Measurements from ENCODE around the gene BACH2. TPM values are rescaled to one million over a fixed set of nuclear protein-coding genes. Genes with fewer than 3 reads are reported as not detected.
A peak's percentile ranks its signal among the peaks of the same experiment; 100 is the strongest.

The BACH2 gene
- total RNA-seq, 2 experiments from 2014 or later, result 30.3 to 31.1 TPM

- H3K4me3 Mint-ChIP-seq, result no peak overlapping the region
- peaks cover 45% of the 10 kb centered on the region for H3K36me3 Mint-ChIP-seq (ENCODE audit: low read depth)
- POLR2A ChIA-PET, result interaction anchor here (1.0 to 1.1 kb wide), 2 partner anchors 15 kb away, joined by 3 to 4 read pairs; no protein-coding TSS in a partner anchor
- H3K27ac Mint-ChIP-seq, result no peak overlapping the region
- peaks cover 6% of the 10 kb centered on the region for H3K27me3 Mint-ChIP-seq
- peaks cover 54% of the 10 kb centered on the region for H3K4me1 Mint-ChIP-seq
- CTCF ChIA-PET, result interaction anchor here (1.4 kb wide), 1 partner anchor 8 kb away, joined by 3 read pairs; no protein-coding TSS in a partner anchor
- no peak for DNase-seq
- H3K9me3 Mint-ChIP-seq, result peaks cover 6% of the 10 kb centered on the region
Measured at GRCh38 chr6:90269334-90269733, 27.3 kb downstream of the BACH2 start.

- peaks cover 6% of the 10 kb centered on the region for H3K9me3 Mint-ChIP-seq
- ChIA-PET POLR2A (interaction anchor here (1.0 kb wide), 1 partner anchor 16 kb away, joined by 3 read pairs; no protein-coding TSS in a partner anchor), CTCF (interaction anchor here (1.4 kb wide), 1 partner anchor 9 kb away, joined by 3 read pairs; no protein-coding TSS in a partner anchor)
- peaks cover 6% of the 10 kb centered on the region for H3K27me3 Mint-ChIP-seq
- no peak for DNase-seq
- H3K27ac Mint-ChIP-seq, result no peak overlapping the region
- peaks cover 49% of the 10 kb centered on the region for H3K36me3 Mint-ChIP-seq (ENCODE audit: low read depth)
- H3K4me1 Mint-ChIP-seq, result peaks cover 53% of the 10 kb centered on the region
- no peak overlapping the region for H3K4me3 Mint-ChIP-seq
Measured at GRCh38 chr6:90268178-90268577, 28.5 kb downstream of the BACH2 start.

GRCh38 chr6:90266905-90267621, 29.6 kb downstream of the BACH2 start:
- ChIA-PET POLR2A (interaction anchor here (1.3 kb wide), 1 partner anchor 18 kb away, joined by 7 read pairs; no protein-coding TSS in a partner anchor), CTCF (no interaction called here)
- Mint-ChIP-seq H3K9me3 (peaks cover 6% of the 10 kb centered on the region), H3K27me3 (peaks cover 1% of the 10 kb centered on the region), H3K4me3 (no peak overlapping the region), H3K4me1 (peaks cover 44% of the 10 kb centered on the region), H3K36me3 (ENCODE audit: low read depth) (peaks cover 48% of the 10 kb centered on the region), H3K27ac (no peak overlapping the region)
- DNase-seq, result no peak

- Mint-ChIP-seq H3K4me1 (peaks cover 37% of the 10 kb centered on the region), H3K4me3 (no peak overlapping the region), H3K36me3 (ENCODE audit: low read depth) (peaks cover 51% of the 10 kb centered on the region), H3K27me3 (no peaks in the 10 kb centered on the region), H3K27ac (no peak overlapping the region), H3K9me3 (peaks cover 18% of the 10 kb centered on the region)
- CTCF ChIA-PET, result no interaction called here
- no peak for DNase-seq
- POLR2A ChIA-PET, result no interaction called here
Measured at GRCh38 chr6:90264561-90264960, 32.1 kb downstream of the BACH2 start.

GRCh38 chr6:90263633-90264032, 33.0 kb downstream of the BACH2 start:
- Mint-ChIP-seq H3K27ac (no peak overlapping the region), H3K36me3 (ENCODE audit: low read depth) (peaks cover 53% of the 10 kb centered on the region)

GRCh38 chr6:90261801-90262200, 34.8 kb downstream of the BACH2 start:
- H3K36me3 Mint-ChIP-seq (ENCODE audit: low read depth), result peaks cover 54% of the 10 kb centered on the region
- CTCF ChIA-PET, result no interaction called here
- POLR2A ChIA-PET, result no interaction called here
- no peaks in the 10 kb centered on the region for H3K27me3 Mint-ChIP-seq
- H3K27ac Mint-ChIP-seq, result no peak overlapping the region
- peaks cover 34% of the 10 kb centered on the region for H3K4me1 Mint-ChIP-seq
- peaks cover 26% of the 10 kb centered on the region for H3K9me3 Mint-ChIP-seq
- DNase-seq, result no peak
- H3K4me3 Mint-ChIP-seq, result no peak overlapping the region

More at GRCh38 chr6:90263633-90264032, 33.0 kb downstream of the BACH2 start:
- ChIA-PET CTCF (interaction anchor here (1.1 to 1.4 kb wide), 3 partner anchors 10 to 323 kb away, joined by 3 to 6 read pairs (median 5); no protein-coding TSS in a partner anchor), POLR2A (interaction anchor here (0.6 to 1.9 kb wide), 3 partner anchors 10 to 29 kb away, joined by 3 to 10 read pairs (median 3); no protein-coding TSS in a partner anchor)
- Mint-ChIP-seq H3K27me3 (no peaks in the 10 kb centered on the region), H3K9me3 (peaks cover 20% of the 10 kb centered on the region), H3K4me3 (no peak overlapping the region), H3K4me1 (peaks cover 35% of the 10 kb centered on the region)
- DNase-seq, result no peak

GRCh38 chr6:90257486-90257738, 39.2 kb downstream of the BACH2 start:
- H3K27me3 Mint-ChIP-seq, result no peaks in the 10 kb centered on the region
- no peak for DNase-seq
- H3K9me3 Mint-ChIP-seq, result peaks cover 36% of the 10 kb centered on the region
- H3K4me1 Mint-ChIP-seq, result peaks cover 29% of the 10 kb centered on the region
- H3K4me3 Mint-ChIP-seq, result no peak overlapping the region
- ChIA-PET POLR2A (interaction anchor here (1.0 to 1.3 kb wide), 2 partner anchors 27 kb away, joined by 4 to 5 read pairs; no protein-coding TSS in a partner anchor), CTCF (no interaction called here)
- H3K36me3 Mint-ChIP-seq (ENCODE audit: low read depth), result peaks cover 59% of the 10 kb centered on the region
- peak overlapping the region; percentile 63 for H3K27ac Mint-ChIP-seq

GRCh38 chr6:90256698-90257485, 39.8 kb downstream of the BACH2 start:
- H3K27me3 Mint-ChIP-seq, result no peaks in the 10 kb centered on the region
- peaks cover 35% of the 10 kb centered on the region for H3K9me3 Mint-ChIP-seq
- H3K4me1 Mint-ChIP-seq, result peaks cover 32% of the 10 kb centered on the region
- peak; percentile 35 for DNase-seq
- peak overlapping the region; percentile 63 for H3K27ac Mint-ChIP-seq
- H3K36me3 Mint-ChIP-seq (ENCODE audit: low read depth), result peaks cover 54% of the 10 kb centered on the region
- no peak overlapping the region for H3K4me3 Mint-ChIP-seq
- POLR2A ChIA-PET, result interaction anchor here (1.3 kb wide), 1 partner anchor 27 kb away, joined by 5 read pairs; no protein-coding TSS in a partner anchor
- CTCF ChIA-PET, result no interaction called here

- CTCF ChIA-PET, result interaction anchor here (2.5 kb wide), 1 partner anchor 313 kb away, joined by 9 read pairs; no protein-coding TSS in a partner anchor
- Mint-ChIP-seq H3K27me3 (no peaks in the 10 kb centered on the region), H3K36me3 (ENCODE audit: low read depth) (peaks cover 38% of the 10 kb centered on the region), H3K4me3 (no peak overlapping the region), H3K27ac (no peak overlapping the region), H3K4me1 (peaks cover 53% of the 10 kb centered on the region), H3K9me3 (peaks cover 16% of the 10 kb centered on the region)
- no peak for DNase-seq
- POLR2A ChIA-PET, result no interaction called here
Measured at GRCh38 chr6:90253631-90254030, 43.0 kb downstream of the BACH2 start.

GRCh38 chr6:90251295-90251992, 45.2 kb downstream of the BACH2 start:
- peaks cover 40% of the 10 kb centered on the region for H3K36me3 Mint-ChIP-seq (ENCODE audit: low read depth)
- peaks cover 44% of the 10 kb centered on the region for H3K4me1 Mint-ChIP-seq
- CTCF ChIA-PET, result interaction anchor here (1.0 kb wide), 1 partner anchor 11 kb away, joined by 3 read pairs; no protein-coding TSS in a partner anchor

GRCh38 chr6:90250405-90250804, 46.2 kb downstream of the BACH2 start:
- no peak for DNase-seq
- POLR2A ChIA-PET, result no interaction called here
- H3K9me3 Mint-ChIP-seq, result peaks cover 4% of the 10 kb centered on the region
- H3K36me3 Mint-ChIP-seq (ENCODE audit: low read depth), result peaks cover 31% of the 10 kb centered on the region
- H3K27ac Mint-ChIP-seq, result no peak overlapping the region
- no peak overlapping the region for H3K4me3 Mint-ChIP-seq
- CTCF ChIA-PET, result no interaction called here
- H3K4me1 Mint-ChIP-seq, result peaks cover 34% of the 10 kb centered on the region
- H3K27me3 Mint-ChIP-seq, result no peaks in the 10 kb centered on the region

More at GRCh38 chr6:90251295-90251992, 45.2 kb downstream of the BACH2 start:
- POLR2A ChIA-PET, result no interaction called here
- DNase-seq, result no peak
- peaks cover 8% of the 10 kb centered on the region for H3K9me3 Mint-ChIP-seq
- no peaks in the 10 kb centered on the region for H3K27me3 Mint-ChIP-seq
- no peak overlapping the region for H3K27ac Mint-ChIP-seq
- no peak overlapping the region for H3K4me3 Mint-ChIP-seq

GRCh38 chr6:90249458-90249857, 47.2 kb downstream of the BACH2 start:
- H3K27ac Mint-ChIP-seq, result no peak overlapping the region
- no peaks in the 10 kb centered on the region for H3K9me3 Mint-ChIP-seq
- peaks cover 31% of the 10 kb centered on the region for H3K4me1 Mint-ChIP-seq
- H3K27me3 Mint-ChIP-seq, result no peaks in the 10 kb centered on the region
- DNase-seq, result no peak
- H3K36me3 Mint-ChIP-seq (ENCODE audit: low read depth), result peaks cover 23% of the 10 kb centered on the region
- CTCF ChIA-PET, result no interaction called here
- no peak overlapping the region for H3K4me3 Mint-ChIP-seq
- POLR2A ChIA-PET, result no interaction called here

GRCh38 chr6:90249034-90249433, 47.6 kb downstream of the BACH2 start:
- H3K4me3 Mint-ChIP-seq, result no peak overlapping the region
- H3K9me3 Mint-ChIP-seq, result no peaks in the 10 kb centered on the region
- peaks cover 25% of the 10 kb centered on the region for H3K36me3 Mint-ChIP-seq (ENCODE audit: low read depth)
- H3K27ac Mint-ChIP-seq, result no peak overlapping the region
- H3K27me3 Mint-ChIP-seq, result no peaks in the 10 kb centered on the region
- ChIA-PET CTCF (no interaction called here), POLR2A (no interaction called here)
- DNase-seq, result no peak
- H3K4me1 Mint-ChIP-seq, result peaks cover 31% of the 10 kb centered on the region

Data from activated CD4-positive, alpha-beta memory T cell treated with anti-CD3 and anti-CD28 coated beads, Interleukin-2, amount 10 ng/mL, durations not matched to agents 7 days and 5 days (primary cell).